ENCODE measurements around the gene DAB1. TPM values are rescaled to one million over a fixed set of nuclear protein-coding genes. Genes with fewer than 3 reads are reported as not detected.

The DAB1 gene
- total and polyA plus RNA-seq, 2 of the 8 experiments (the other 6 are each of a cell fraction or from before 2014, with no cell fraction given), result 4.4 to 11.8 TPM

DNA sequence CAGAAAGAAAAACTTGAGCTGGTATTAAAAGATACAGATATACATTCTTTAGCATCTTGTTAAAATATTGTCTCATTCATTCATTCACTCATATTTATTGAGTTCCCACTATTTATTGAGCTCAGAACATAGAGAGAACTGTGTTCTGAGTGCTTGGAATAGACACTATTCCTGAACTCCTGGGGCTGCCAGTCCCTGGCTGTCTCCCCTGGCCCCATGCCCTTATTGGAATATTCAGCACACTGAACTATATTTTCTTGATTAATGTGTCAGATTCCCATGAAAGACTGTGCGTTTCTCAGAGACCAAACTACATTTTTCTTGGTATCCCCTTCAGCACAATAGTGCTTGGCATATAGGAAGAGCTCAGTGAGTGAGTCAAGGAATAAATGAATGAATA lies 44.0 kb upstream of the DAB1 start:
- Histone ChIP-seq H2BK12ac (ENCODE audit: low read depth, low read length) (no peak overlapping the region), H2BK20ac (ENCODE audit: low read length) (no peak overlapping the region), H3K23ac (ENCODE audit: insufficient read length) (no peak overlapping the region), H3K4me2 (ENCODE audit: insufficient read depth in 1 of 2, low read depth in 2 of 2, low read length in 2 of 2) (no peak overlapping the region), H2BK120ac (replicated peaks; ENCODE audit: low read depth, low read length) (no peak overlapping the region), H4K91ac (replicated peaks; ENCODE audit: insufficient read length, low read length) (no peak overlapping the region), H3K4ac (replicated peaks; ENCODE audit: insufficient read length, low read depth, low read length) (no peak overlapping the region), H3K18ac (ENCODE audit: extremely low read depth, low read length) (no peak overlapping the region), H3K79me1 (ENCODE audit: low read depth, low read length) (no peaks in the 10 kb centered on the region), H4K8ac (ENCODE audit: extremely low read depth, insufficient read depth, low read length) (no peak overlapping the region), H3K79me2 (ENCODE audit: control insufficient read depth in 1 of 2, insufficient read depth in 2 of 2, low read length in 2 of 2) (no peaks in the 10 kb centered on the region), H4K20me1 (replicated peaks in 1 of 2; ENCODE audit: control insufficient read depth in 1 of 2, insufficient read depth in 2 of 2, low read length in 2 of 2) (no peaks in the 10 kb centered on the region), H2AFZ (ENCODE audit: low read length) (no peak overlapping the region), H3K27ac (ENCODE audit: low read depth, low read length) (no peak overlapping the region), H3K36me3 (ENCODE audit: control insufficient read depth in 2 of 4, insufficient read depth in 4 of 4, low read length in 3 of 4) (no peaks in the 10 kb centered on the region), H3K4me3 (ENCODE audit: extremely low read depth in 1 of 4, insufficient read depth in 2 of 4, low read depth in 3 of 4, low read length in 4 of 4) (no peak overlapping the region), H3K27me3 (replicated peaks in 1 of 4; ENCODE audit: control insufficient read depth in 3 of 4, extremely low read depth in 1 of 4, insufficient read depth in 3 of 4, low read length in 3 of 4) (peaks cover 0 to 1% (median 0%) of the 10 kb centered on the region in 4 experiments; a peak in 1 of 7 replicates), H3K9ac (replicated peaks in 1 of 4; ENCODE audit: extremely low read depth in 1 of 4, low read depth in 3 of 4, low read length in 3 of 4) (no peak overlapping the region), H2BK15ac (ENCODE audit: low read length) (no peak overlapping the region), H2AK5ac (ENCODE audit: low read depth, low read length) (no peak overlapping the region), H3K23me2 (ENCODE audit: low read depth, low read length) (no peaks in the 10 kb centered on the region; the same call in 1 of the 2 replicates), H3K56ac (replicated peaks; ENCODE audit: insufficient read length, low read depth, low read length) (no peak overlapping the region), H2BK5ac (ENCODE audit: low read depth, low read length) (no peak overlapping the region), H3K9me3 (ENCODE audit: insufficient read depth in 2 of 2, low read depth in 1 of 2, low read length in 1 of 2) (no peaks in the 10 kb centered on the region), H3K4me1 (replicated peaks in 1 of 4; ENCODE audit: control insufficient read depth in 3 of 4, insufficient read depth in 4 of 4, low read length in 3 of 4) (peaks cover 0 to 3% (median 0%) of the 10 kb centered on the region in 4 experiments; a peak in 2 of 7 replicates), H3K14ac (ENCODE audit: insufficient read length) (no peak overlapping the region), H4K5ac (ENCODE audit: insufficient read length, low read depth, low read length) (no peak overlapping the region)
- POLR2A ChIA-PET (ENCODE audit: partially characterized antibody), result no interaction called here
- WGBS, 2 experiments (ENCODE audit: extremely low coverage in 1 of 2, insufficient coverage in 1 of 2, insufficient read length in 1 of 2, insufficient replicate concordance in 2 of 2, low coverage in 1 of 2, low lambda C conversion rate in 2 of 2, missing lambda C conversion rate in 1 of 2), result 86% methylated on average over 1 of the region's 1 CpG; no CpG with 5 or more reads in 1 of the 2 experiments
- CTCF ChIA-PET (ENCODE audit: partially characterized antibody), result no interaction called here
- FAIRE-seq (no peak), DNase-seq (ENCODE audit: low read depth in 1 of 2, low spot score in 2 of 2) (no peak)
- TF ChIP-seq TEAD4 (IDR thresholded peaks at IDR 0.05; ENCODE audit: low read depth, low read length), result no peak
- no peak for TF ChIP-seq SP4 (IDR thresholded peaks at IDR 0.05; ENCODE audit: low read length)
- TF ChIP-seq CBX5 (IDR thresholded peaks at IDR 0.05; ENCODE audit: low read depth, low read length), result no peak
- TF ChIP-seq EZH2 (IDR thresholded peaks at IDR 0.05; ENCODE audit: low read depth, low read length, severe bottlenecking), result no peak
- TF ChIP-seq TAF1 (IDR thresholded peaks at IDR 0.05; ENCODE audit: low read depth, low read length), result no peak
- TF ChIP-seq GTF2F1 (IDR thresholded peaks at IDR 0.05; ENCODE audit: borderline replicate concordance, low read depth, low read length), result no peak
- no peak for TF ChIP-seq RXRA (IDR thresholded peaks at IDR 0.05; ENCODE audit: insufficient read depth, low read depth, low read length)
- TF ChIP-seq POU5F1 (IDR thresholded peaks at IDR 0.05; ENCODE audit: low read depth, low read length), result no peak
- no peak for TF ChIP-seq RAD21 (IDR thresholded peaks at IDR 0.05 in 1 of 2, conservative IDR thresholded peaks at IDR 0.05 in 1 of 2; ENCODE audit: low read depth in 2 of 2, low read length in 2 of 2)
- TF ChIP-seq SIX5 (IDR thresholded peaks at IDR 0.05; ENCODE audit: low read depth, low read length), result no peak
- TF ChIP-seq HDAC6 (IDR thresholded peaks at IDR 0.05; ENCODE audit: low read depth, low read length), result no peak
- TF ChIP-seq EGR1 (IDR thresholded peaks at IDR 0.05; ENCODE audit: borderline replicate concordance, low read depth, low read length), result no peak

Data from H1 (cell line).